ENCODE measurements around the gene EPB41L4A. TPM values are rescaled to one million over a fixed set of nuclear protein-coding genes. Genes with fewer than 3 reads are reported as not detected.
A peak's percentile ranks its signal among the peaks of the same experiment; 100 is the strongest.

Gene EPB41L4A
- total RNA-seq, 1 donor from 2014 or later: 37.7 TPM

GRCh38 chr5:112339761-112340160, 79.3 kb downstream of the EPB41L4A start:
- Mint-ChIP-seq H3K36me3 (ENCODE audit: insufficient read depth) (no peaks in the 10 kb centered on the region), H3K27me3 (no peaks in the 10 kb centered on the region), H3K27ac (no peak overlapping the region), H3K9me3 (ENCODE audit: low read depth) (no peaks in the 10 kb centered on the region), H3K4me1 (ENCODE audit: low read depth) (peaks cover 11% of the 10 kb centered on the region), H3K4me3 (ENCODE audit: low read depth) (no peak overlapping the region)
- TF ChIP-seq, protein P1, sequence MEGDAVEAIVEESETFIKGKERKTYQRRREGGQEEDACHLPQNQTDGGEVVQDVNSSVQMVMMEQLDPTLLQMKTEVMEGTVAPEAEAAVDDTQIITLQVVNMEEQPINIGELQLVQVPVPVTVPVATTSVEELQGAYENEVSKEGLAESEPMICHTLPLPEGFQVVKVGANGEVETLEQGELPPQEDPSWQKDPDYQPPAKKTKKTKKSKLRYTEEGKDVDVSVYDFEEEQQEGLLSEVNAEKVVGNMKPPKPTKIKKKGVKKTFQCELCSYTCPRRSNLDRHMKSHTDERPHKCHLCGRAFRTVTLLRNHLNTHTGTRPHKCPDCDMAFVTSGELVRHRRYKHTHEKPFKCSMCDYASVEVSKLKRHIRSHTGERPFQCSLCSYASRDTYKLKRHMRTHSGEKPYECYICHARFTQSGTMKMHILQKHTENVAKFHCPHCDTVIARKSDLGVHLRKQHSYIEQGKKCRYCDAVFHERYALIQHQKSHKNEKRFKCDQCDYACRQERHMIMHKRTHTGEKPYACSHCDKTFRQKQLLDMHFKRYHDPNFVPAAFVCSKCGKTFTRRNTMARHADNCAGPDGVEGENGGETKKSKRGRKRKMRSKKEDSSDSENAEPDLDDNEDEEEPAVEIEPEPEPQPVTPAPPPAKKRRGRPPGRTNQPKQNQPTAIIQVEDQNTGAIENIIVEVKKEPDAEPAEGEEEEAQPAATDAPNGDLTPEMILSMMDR (IDR thresholded peaks at IDR 0.05; ENCODE audit: unreplicated experiment): no peak
- no peak for DNase-seq (ENCODE audit: low spot score, unreplicated experiment)

- H3K36me3 Mint-ChIP-seq (ENCODE audit: insufficient read depth): no peaks in the 10 kb centered on the region
- H3K27ac Mint-ChIP-seq: no peak overlapping the region
- no peak for DNase-seq (ENCODE audit: low spot score, unreplicated experiment)
- peaks cover 17% of the 10 kb centered on the region for H3K4me1 Mint-ChIP-seq (ENCODE audit: low read depth)
- TF ChIP-seq, protein P1 (IDR thresholded peaks at IDR 0.05; ENCODE audit: unreplicated experiment): no peak
- no peaks in the 10 kb centered on the region for H3K9me3 Mint-ChIP-seq (ENCODE audit: low read depth)
- no peak overlapping the region for H3K4me3 Mint-ChIP-seq (ENCODE audit: low read depth)
- H3K27me3 Mint-ChIP-seq: no peaks in the 10 kb centered on the region
Observed at GRCh38 chr5:112338681-112339337, 80.3 kb downstream of the EPB41L4A start.

DNA sequence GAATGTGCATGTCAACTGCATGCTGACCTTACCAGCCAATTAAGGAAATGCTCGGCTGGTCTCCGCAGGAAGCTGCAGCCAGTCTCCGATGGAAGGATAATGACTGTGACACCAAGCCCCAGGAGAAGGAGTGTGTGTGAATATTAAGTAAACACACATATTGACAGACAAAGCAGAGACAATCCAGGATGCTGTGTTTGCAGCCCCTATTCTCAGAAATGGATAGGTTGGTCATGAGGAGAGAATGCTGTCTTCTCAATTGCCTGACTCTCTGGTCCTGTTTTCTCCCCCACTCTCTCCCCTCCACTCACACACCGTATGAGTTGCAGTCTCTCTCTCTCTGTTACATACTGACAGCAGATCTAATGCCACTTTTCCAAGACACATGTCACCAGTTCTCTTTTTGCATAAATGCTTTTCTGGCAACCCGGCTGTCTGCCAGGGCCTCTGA, 85.7 kb downstream of the EPB41L4A start:
- TF ChIP-seq, protein P1 (IDR thresholded peaks at IDR 0.05; ENCODE audit: unreplicated experiment): no peak
- H3K36me3 Mint-ChIP-seq (ENCODE audit: insufficient read depth): no peaks in the 10 kb centered on the region

DNA sequence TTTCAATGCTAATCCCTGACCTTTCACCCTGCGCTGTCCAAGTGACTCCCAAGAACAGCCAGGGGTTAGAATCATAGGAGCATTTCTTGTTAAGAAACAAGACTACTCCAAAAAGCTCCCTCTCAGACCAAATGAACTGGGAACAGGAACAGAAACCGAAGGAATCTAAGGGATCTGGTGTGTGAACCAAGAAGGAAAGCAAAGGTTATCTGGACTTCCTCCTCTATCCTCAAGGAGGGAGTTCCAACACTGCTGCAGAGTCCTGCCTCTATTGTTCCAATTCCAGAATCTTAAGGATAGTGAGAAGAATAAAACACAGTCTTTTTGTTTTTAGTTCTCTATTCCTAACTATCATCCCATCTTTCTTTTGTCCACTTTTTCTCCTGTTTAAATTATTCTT, 87.2 kb downstream of the EPB41L4A start:
- TF ChIP-seq, protein P1 (IDR thresholded peaks at IDR 0.05; ENCODE audit: unreplicated experiment): no peak
- Mint-ChIP-seq H3K27ac (no peak overlapping the region), H3K36me3 (ENCODE audit: insufficient read depth) (no peaks in the 10 kb centered on the region), H3K4me3 (ENCODE audit: low read depth) (no peak overlapping the region), H3K9me3 (ENCODE audit: low read depth) (no peaks in the 10 kb centered on the region), H3K27me3 (no peaks in the 10 kb centered on the region), H3K4me1 (ENCODE audit: low read depth) (peaks cover 31% of the 10 kb centered on the region)
- DNase-seq (ENCODE audit: low spot score, unreplicated experiment): no peak

More for the DNA sequence above, 85.7 kb downstream of the EPB41L4A start:
- no peak for DNase-seq (ENCODE audit: low spot score, unreplicated experiment)
- peaks cover 31% of the 10 kb centered on the region for H3K4me1 Mint-ChIP-seq (ENCODE audit: low read depth)
- no peak overlapping the region for H3K4me3 Mint-ChIP-seq (ENCODE audit: low read depth)
- H3K27me3 Mint-ChIP-seq: no peaks in the 10 kb centered on the region
- H3K9me3 Mint-ChIP-seq (ENCODE audit: low read depth): no peaks in the 10 kb centered on the region
- no peak overlapping the region for H3K27ac Mint-ChIP-seq

GRCh38 chr5:112329419-112330090, 89.5 kb downstream of the EPB41L4A start:
- no peak for DNase-seq (ENCODE audit: low spot score, unreplicated experiment)
- no peaks in the 10 kb centered on the region for H3K36me3 Mint-ChIP-seq (ENCODE audit: insufficient read depth)
- H3K4me1 Mint-ChIP-seq (ENCODE audit: low read depth): peaks cover 28% of the 10 kb centered on the region
- TF ChIP-seq, protein P1 (IDR thresholded peaks at IDR 0.05; ENCODE audit: unreplicated experiment): no peak
- no peaks in the 10 kb centered on the region for H3K9me3 Mint-ChIP-seq (ENCODE audit: low read depth)
- H3K27ac Mint-ChIP-seq: peak overlapping the region; percentile 11
- H3K27me3 Mint-ChIP-seq: no peaks in the 10 kb centered on the region
- no peak overlapping the region for H3K4me3 Mint-ChIP-seq (ENCODE audit: low read depth)

All from progenitor cell of endocrine pancreas (in vitro differentiated cells).